ENCODE results near the gene BAZ2B. TPM values are rescaled to one million over a fixed set of nuclear protein-coding genes. Genes with fewer than 3 reads are reported as not detected.

Gene BAZ2B
- total RNA-seq, 1 experiment from 2014 or later, result 19.9 TPM

GRCh38 chr2:159283529-159283928 lies 332.8 kb downstream of the BAZ2B start:
- H3K4me1 ChIP-seq (ENCODE audit: control insufficient read depth in 1 of 2, insufficient read depth in 2 of 2, low read length in 2 of 2), result peaks cover 0 to 21% of the 10 kb centered on the region in 2 experiments; a peak in 2 of 4 replicates
- BruUV-seq (replicated peaks), result no TSS peak
- no peak overlapping the region for H2AFZ ChIP-seq (ENCODE audit: low read depth, low read length, poor library complexity, severe bottlenecking)
- DNase-seq (ENCODE audit: low read depth, low spot score), result no peak
- no peak overlapping the region for H3K27ac ChIP-seq (ENCODE audit: low read depth, low read length)
- H3K9me3 ChIP-seq (ENCODE audit: control insufficient read depth in 1 of 2, insufficient read depth in 1 of 2, low read depth in 1 of 2, low read length in 2 of 2), result no peaks in the 10 kb centered on the region
- intact Hi-C loops (cut with micrococcal nuclease), result no loop called here
- no peak overlapping the region for H3K4me3 ChIP-seq (replicated peaks in 1 of 2; ENCODE audit: low read depth in 1 of 2, low read length in 2 of 2)
- H4K20me1 ChIP-seq (ENCODE audit: insufficient read depth), result no peaks in the 10 kb centered on the region
- ChIA-PET CTCF (no interaction called here), RAD21 (ENCODE audit: low non-redundant PET in 1 of 2, low total read pairs in 2 of 2, uncharacterized antibody in 2 of 2, unreplicated experiment in 2 of 2) (no interaction called here), POLR2A (no interaction called here)
- peaks cover 14% of the 10 kb centered on the region for H3K79me2 ChIP-seq (ENCODE audit: insufficient read depth, low read length)
- no peak for TF ChIP-seq EZH2 (IDR thresholded peaks at IDR 0.05)
- no peak for TF ChIP-seq JUND (IDR thresholded peaks at IDR 0.05)
- no peak for TF ChIP-seq ATF3 (IDR thresholded peaks at IDR 0.05)
- TF ChIP-seq REST (IDR thresholded peaks at IDR 0.05; ENCODE audit: low read depth), result no peak
- TF ChIP-seq EZH2phosphoT487 (IDR thresholded peaks at IDR 0.05; ENCODE audit: borderline replicate concordance), result no peak
- TF ChIP-seq ZBTB33 (IDR thresholded peaks at IDR 0.05; ENCODE audit: extremely low read depth, insufficient replicate concordance, low read length), result no peak
- no peak for TF ChIP-seq SIN3A (IDR thresholded peaks at IDR 0.05; ENCODE audit: low read depth)
- no peak for TF ChIP-seq CEBPB (IDR thresholded peaks at IDR 0.05; ENCODE audit: low read depth)
- TF ChIP-seq SP1 (IDR thresholded peaks at IDR 0.05; ENCODE audit: low read depth), result no peak
- TF ChIP-seq SRF (IDR thresholded peaks at IDR 0.05; ENCODE audit: low read depth), result no peak
- no peak for TF ChIP-seq ZFX (IDR thresholded peaks at IDR 0.05)
- TF ChIP-seq CTCF (IDR thresholded peaks at IDR 0.05 in 2 of 3, conservative IDR thresholded peaks at IDR 0.05 in 1 of 3; ENCODE audit: borderline replicate concordance in 1 of 3, insufficient read depth in 1 of 3, low read depth in 2 of 3, low read length in 2 of 3), result no peak
- no peak for TF ChIP-seq POLR2AphosphoS5 (IDR thresholded peaks at IDR 0.05; ENCODE audit: low read depth, low read length)
- no peak for TF ChIP-seq ELF1 (IDR thresholded peaks at IDR 0.05; ENCODE audit: borderline replicate concordance, low read depth)
- no peak for TF ChIP-seq POLR2A (IDR thresholded peaks at IDR 0.05; ENCODE audit: borderline replicate concordance, extremely low read depth, insufficient read depth, insufficient read length)
- TF ChIP-seq YY1 (IDR thresholded peaks at IDR 0.05; ENCODE audit: extremely low read depth, insufficient replicate concordance, low read depth, low read length), result no peak
- TF ChIP-seq RAD21 (IDR thresholded peaks at IDR 0.05; ENCODE audit: low read depth), result no peak
- no peak for TF ChIP-seq MAX (IDR thresholded peaks at IDR 0.05)
- no peaks in the 10 kb centered on the region for H3K27me3 ChIP-seq (ENCODE audit: insufficient read depth, low read length)
- H3K9ac ChIP-seq (ENCODE audit: low read length), result no peak overlapping the region
- no peaks in the 10 kb centered on the region for H3K9me2 ChIP-seq (ENCODE audit: insufficient read depth)
- ATAC-seq, result no peak
- no peaks in the 10 kb centered on the region for H3K36me3 ChIP-seq (ENCODE audit: control insufficient read depth in 1 of 2, insufficient read depth in 2 of 2, low read length in 2 of 2)
- H3K4me2 ChIP-seq (ENCODE audit: low read length), result no peak overlapping the region
